Measurements from ENCODE around the gene FLRT2.

DNA sequence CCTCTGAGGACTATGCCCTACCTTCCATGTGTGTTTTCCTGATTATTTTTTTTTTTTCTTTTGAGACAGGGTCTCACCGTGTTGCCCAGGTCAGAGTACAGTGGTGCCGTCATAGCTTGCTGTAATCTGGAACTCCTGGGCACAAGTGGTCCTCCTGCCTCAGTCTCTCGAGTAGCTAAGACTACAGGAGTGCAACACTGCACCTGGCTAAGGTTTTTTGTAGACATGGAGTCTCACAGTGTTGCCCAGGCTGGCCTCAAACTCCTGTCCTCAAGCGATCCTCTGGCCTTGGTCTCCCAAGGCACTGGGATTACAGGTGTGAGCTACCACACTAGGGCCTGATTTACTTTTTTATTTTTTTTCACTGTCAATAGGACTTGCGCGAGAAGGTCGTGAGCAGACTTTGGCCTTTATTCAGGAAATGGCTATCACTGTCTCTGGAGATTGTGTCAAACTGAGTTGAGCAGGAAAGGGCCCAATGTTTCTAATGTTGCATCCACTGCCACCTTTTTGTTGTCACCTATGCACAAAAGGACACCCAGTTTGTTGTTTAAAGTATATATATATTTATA lies 47.7 kb downstream of the FLRT2 start:
- no peak for TF ChIP-seq EZH2phosphoT487 (IDR thresholded peaks at IDR 0.05; ENCODE audit: insufficient read depth, low read depth)
- TF ChIP-seq EZH2 (IDR thresholded peaks at IDR 0.05; ENCODE audit: insufficient read depth, poor library complexity, severe bottlenecking): no peak
